ENCODE results near the gene CEP57.
"Not testable (repeated sequence)": the region's sequence is repeated elsewhere in the genome, so short reads cannot be mapped to it uniquely, and the experiment has no call there.

The CEP57 gene

GRCh38 chr11:95799546-95799945 lies 9.2 kb downstream of the CEP57 start:
- no peak for DNase-seq

DNA sequence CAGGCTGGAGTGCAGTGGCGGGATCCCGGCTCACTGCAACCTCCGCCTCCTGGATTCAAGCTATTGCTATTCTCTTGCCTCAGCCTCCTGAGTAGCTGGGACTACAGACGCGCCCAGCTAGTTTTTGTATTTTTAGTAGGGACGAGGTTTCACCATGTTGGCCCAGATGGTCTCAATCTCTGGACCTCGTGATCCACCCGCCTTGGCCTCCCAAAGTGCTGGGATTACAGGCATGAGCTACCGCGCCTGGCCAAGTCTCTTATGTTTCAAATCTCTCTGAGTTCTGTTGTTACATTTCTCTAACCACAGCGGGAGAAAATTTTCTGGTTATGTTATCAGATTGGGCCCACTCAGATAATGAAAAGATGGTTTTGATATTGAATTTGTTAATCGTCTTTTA lies 10.1 kb downstream of the CEP57 start:
- DNase-seq, result no peak

DNA sequence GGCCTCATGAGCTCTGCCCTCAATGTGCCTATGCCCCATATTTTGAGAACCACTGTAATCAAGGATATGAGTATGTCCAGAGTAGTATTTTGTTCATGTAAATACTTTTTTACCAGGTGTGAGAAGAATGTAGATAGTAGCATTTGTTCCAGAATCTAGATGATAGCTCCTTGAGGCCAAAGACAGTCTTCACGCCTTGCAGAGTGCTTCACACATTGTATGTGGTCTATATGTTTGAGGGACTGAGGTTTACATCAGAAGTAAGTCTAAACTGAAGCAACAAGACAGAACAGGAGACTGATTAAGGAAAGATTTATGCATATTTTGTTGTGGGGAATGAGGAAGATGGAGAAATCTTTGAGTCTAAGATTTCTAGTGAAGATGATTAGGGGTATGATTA lies 12.5 kb downstream of the CEP57 start:
- no peak for DNase-seq

DNA sequence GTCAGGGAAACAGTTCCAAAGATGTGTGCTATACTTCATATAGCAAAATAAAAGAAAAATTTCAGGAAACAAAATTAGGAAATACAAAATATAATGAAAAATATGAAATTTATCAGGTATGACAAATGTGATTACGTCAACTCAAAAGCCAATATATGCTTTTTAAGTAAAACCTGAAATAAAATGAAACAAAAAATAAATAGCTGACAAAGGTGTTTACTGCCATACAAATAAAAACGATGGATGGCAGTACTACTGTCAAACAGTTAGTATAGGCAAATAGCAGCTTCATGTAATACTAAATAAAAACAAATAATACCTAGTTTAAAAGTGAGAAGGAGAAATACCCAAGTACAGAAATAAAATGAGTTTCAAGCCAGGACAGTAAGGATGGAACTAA lies 13.7 kb downstream of the CEP57 start:
- no peak for DNase-seq

GRCh38 chr11:95805869-95806268 lies 15.6 kb downstream of the CEP57 start:
- DNase-seq, result no peak

DNA sequence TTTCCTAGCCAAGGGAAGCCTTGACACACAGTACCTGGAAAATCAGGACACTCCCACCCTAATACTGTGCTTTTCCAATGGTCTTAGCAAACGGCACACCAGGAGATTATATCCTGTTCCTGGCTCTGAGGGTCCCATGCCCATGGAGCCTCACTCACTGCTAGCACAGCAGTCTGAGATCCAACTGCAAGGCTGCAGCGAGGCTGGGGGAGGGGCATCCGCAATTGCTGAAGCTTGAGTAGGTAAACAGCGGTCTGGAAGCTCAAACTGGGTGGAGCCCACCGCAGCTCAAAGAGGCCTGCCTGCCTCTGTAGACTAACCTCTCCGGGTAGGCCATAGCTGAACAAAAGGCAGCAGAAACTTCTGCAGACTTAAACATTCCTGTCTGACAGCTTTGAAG lies 16.2 kb downstream of the CEP57 start:
- DNase-seq, result not testable (repeated sequence)

DNA sequence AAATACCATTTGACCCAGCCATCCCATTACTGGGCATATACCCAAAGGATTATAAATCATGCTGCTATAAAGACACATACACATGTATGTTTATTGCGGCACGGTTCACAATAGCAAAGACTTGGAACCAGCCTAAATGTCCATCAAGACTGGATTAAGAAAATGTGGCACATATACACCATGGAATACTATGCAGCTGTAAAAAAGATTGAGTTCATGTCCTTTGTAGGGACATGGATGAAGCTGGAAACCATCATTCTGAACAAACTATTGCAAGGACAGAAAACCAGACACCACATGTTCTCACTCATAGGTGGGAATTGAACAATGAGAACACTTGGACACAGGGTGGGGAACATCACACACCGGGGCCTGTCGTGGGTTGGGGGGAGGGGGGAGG lies 20.8 kb downstream of the CEP57 start:
- DNase-seq, result not testable (repeated sequence)

DNA sequence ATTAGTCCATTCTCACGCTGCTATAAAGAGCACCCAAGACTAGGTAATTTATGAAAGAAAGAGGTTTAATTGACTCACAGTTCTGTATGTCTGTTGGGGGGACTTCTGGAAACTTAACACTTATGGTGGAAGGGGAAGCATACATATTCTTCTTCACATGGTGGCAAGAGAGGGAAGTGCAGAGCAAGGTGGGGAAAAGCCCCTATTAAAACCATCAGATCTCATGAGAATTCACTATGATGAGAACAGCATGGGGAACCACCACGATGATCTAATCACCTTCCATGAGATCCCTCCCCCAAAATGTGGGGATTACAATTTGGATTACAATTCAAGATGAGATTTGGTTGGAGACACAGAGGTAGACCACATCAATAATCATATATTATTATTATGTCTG lies 25.7 kb downstream of the CEP57 start:
- no peak for DNase-seq

DNA sequence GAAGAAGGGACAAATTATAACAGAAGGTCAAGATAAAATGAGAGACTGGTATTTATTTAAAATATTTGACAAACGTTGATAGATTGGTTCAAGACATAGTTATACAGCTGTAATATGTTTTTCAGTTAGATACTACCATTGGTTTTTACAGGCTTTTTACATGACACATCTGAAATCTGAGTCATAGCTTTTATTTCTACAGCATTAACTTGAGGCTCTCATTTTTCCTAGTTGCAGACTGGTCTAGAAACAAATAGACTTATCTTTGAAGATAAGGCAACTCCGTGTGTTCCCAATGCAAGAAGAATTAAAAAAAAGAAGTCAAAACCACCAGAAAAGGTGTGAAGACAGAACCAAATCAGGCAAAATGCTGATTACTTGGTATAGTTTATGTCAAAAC lies 31.3 kb downstream of the CEP57 start:
- no peak for DNase-seq

DNA sequence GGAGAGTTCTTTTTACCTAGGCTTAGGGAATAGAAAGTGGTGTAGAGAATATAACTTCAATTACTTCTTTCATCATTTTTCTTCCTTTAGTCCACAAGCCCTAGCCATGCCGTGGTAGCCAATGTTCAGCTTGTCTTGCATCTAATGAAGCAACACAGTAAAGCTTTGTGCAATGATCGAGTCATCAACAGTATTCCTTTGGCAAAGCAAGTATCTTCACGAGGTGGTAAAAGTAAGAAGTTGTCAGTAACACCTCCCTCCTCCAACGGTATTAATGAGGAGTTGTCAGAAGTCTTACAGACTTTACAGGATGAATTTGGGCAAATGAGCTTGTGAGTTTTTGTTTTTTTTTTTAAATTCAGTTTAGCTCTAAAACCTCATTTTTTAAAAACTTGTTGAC lies 37.4 kb downstream of the CEP57 start:
- no peak for DNase-seq

DNA sequence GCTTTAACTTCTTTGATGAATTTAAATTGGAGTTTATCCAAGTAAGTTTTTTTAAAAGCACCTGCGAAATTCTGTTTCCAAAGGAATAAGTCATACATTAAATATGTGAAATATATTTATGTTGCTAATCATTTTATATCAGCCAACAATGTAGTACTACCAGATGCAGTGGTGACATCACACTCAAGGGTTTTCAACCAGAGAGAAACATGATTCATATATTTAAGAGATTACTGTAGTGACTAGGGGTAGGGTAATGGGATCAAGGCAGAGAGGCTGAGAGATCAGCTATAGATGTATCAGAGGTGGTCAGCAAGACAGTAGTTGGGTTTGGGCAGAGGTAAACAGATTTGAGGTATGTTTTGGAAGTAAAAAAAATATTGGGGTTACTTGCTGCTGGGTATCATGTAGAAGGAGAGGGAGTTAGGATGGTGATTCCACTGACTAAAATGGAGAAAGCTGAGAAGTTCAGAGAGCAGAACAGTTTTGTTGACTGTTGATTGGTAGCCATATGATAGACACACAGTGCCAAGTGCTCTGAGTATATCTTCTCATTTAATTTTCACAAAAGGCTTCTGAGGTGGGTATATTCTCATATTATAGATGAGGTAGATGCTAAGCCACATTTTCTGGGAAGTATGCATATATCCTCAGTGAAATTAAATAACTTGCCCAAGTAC lies 39.4 kb downstream of the CEP57 start:
- DNase-seq, result peak; percentile 18

DNA sequence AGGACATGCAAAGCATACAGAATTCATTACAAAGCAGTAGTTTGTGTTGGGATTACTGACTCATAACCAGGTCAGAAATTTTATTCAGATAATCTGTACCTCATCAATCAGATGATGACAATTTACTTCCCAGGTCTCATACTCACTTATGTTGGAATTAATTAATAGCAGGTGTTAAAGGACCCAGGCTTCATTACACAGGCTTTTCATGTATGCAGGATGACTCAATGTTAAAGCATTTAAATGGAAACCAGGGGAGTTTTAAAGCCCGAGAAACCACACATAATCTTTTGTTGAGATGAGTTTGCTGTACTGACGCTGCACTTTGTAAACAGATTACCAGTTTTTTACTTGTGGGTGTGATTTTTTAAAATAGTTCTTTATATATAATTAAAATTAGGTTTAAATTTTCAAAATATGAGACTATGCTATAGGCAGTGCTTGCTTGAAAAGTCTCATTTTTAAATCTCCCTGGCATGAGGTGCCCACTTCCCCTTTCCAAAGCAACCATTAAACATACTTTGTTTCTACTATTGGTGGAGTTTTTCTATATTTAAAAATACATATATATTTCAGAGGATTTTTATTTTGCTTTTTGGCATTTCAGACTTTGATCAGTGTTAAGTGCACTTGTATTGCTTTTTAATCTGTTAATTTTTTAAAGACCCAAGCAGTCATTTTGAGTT lies 41.0 kb downstream of the CEP57 start:
- no peak for DNase-seq

GRCh38 chr11:95832763-95833162 lies 42.5 kb downstream of the CEP57 start:
- DNase-seq, result no peak

- DNase-seq, result no peak
Observed at GRCh38 chr11:95833378-95833777, 43.1 kb downstream of the CEP57 start.

DNA sequence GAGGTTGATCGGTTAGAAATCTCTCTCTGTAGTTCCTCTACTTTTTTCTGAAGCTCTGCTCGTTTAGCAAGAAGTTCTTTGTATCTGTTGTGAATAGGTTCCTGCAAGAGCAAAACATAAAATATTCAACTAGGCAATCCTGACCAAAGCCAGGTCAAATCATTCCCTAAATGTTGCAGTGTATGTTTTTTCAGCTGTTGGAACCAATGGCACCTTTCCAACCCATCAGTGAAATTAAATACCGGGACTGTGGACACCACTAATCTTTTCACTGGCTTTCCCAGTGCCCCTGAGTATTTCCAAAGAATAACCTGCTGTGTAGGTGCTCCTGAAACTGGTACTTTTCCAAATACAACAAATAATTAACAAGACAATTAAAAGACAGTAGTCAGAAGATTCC lies 45.1 kb downstream of the CEP57 start:
- no peak for DNase-seq

- DNase-seq, result peak; percentile 54
Observed at GRCh38 chr11:95835768-95836488, 45.6 kb downstream of the CEP57 start.

- no peak for DNase-seq
Observed at GRCh38 chr11:95845167-95845566, 54.9 kb downstream of the CEP57 start.

DNA sequence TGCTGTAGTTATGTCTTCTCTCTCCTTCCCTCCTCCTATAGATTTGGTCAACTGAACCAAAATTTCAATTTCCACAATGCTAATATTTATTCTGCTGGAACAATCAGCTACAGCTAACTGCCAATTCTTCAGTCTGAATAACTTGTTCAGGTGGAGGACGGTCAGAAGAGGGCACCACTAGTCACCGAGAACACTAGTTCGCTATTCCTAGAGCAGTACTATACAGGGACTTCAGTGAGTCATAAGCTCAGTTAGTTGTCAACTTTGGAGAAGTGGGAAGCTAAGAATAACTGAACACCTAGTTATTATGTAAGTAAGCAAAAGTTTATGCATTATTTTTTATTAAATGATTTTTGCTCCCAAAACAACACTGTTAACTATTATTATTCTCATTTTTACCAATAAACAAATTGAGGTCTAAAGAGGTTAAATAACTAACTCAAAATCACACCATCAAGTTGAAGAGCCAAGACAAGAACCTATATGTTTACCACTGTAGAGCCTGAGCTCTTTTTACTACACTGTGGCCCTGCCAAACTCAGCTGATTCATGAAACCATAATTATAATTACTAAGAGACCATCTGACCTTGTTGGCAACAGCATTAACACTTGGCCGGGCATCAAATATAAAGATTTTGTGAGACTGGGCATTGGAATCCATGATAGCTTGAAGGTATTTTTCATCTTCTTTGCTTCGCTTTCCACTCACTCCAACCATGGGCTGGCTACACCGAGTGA lies 59.0 kb downstream of the CEP57 start:
- peak; percentile 28 for DNase-seq

- no peak for DNase-seq
Observed at GRCh38 chr11:95850137-95850536, 59.8 kb downstream of the CEP57 start.

GRCh38 chr11:95853138-95853537 lies 62.8 kb downstream of the CEP57 start:
- DNase-seq, result no peak

- DNase-seq, result no peak
Observed at GRCh38 chr11:95853862-95854261, 63.6 kb downstream of the CEP57 start.

DNA sequence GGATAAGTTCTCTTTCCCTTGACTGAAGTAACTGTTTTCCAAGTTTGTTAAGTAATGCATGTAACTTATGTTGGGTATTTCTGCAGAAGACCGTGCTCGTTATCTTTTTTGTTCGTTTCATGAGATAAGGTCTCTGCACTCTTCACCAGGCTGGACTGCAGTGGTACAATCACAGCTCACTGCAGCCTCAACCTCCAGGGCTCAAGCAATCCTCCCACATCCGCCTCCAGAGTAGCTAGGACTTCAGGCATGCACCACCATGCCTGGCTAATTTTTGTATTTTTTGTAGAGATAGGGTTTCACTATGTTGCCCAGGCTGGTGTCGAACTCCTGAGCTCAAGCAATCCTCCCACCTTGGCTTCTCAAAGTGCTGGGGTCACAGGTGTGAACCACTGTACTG lies 64.1 kb downstream of the CEP57 start:
- DNase-seq, result not testable (repeated sequence)

- peak; percentile 28 for DNase-seq
Observed at GRCh38 chr11:95860024-95860423, 69.7 kb downstream of the CEP57 start.

All from activated CD4-positive, alpha-beta T cell treated with anti-CD3 and anti-CD28 coated beads, Interleukin-2, amount 50 U/mL, for 16 hours (primary cell).